NCI-H1694 treated with DMSO at 0.1 percent for 48 hours (cell line): Measurements from ENCODE around the gene TPST2.

Experiments
- DNase-seq: peaks from one replicate; lab custom pipeline; 2025; lab: John Stamatoyannopoulos, UW

Gene TPST2

GRCh38 chr22:26553056-26553752 lies 36.7 kb downstream of the TPST2 start:
- DNase-seq, result no peak

DNA sequence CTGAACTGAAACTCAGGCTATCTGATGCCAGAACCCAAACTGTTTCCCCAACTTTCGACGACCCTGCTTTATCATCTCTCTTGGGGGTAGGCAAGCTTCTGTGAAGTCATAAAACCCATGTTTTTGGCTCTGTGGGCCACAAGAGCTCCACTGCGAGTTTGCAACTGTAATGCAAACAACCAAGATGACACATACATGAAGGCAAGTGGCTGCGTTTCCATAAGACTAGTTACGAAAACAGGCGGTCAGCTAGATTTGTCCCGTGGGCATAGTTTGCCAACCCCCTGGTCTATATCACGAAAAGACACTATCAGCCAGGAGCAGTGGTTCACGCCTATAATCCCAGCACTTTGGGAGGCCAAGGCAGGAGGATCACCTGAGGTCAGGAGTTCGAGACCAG lies 37.5 kb downstream of the TPST2 start:
- DNase-seq, result no peak

- no peak for DNase-seq
These were observed 38.4 kb downstream of the TPST2 start for GRCh38 chr22:26551568-26551967.

GRCh38 chr22:26550498-26551033 lies 39.4 kb downstream of the TPST2 start:
- DNase-seq, result no peak

DNA sequence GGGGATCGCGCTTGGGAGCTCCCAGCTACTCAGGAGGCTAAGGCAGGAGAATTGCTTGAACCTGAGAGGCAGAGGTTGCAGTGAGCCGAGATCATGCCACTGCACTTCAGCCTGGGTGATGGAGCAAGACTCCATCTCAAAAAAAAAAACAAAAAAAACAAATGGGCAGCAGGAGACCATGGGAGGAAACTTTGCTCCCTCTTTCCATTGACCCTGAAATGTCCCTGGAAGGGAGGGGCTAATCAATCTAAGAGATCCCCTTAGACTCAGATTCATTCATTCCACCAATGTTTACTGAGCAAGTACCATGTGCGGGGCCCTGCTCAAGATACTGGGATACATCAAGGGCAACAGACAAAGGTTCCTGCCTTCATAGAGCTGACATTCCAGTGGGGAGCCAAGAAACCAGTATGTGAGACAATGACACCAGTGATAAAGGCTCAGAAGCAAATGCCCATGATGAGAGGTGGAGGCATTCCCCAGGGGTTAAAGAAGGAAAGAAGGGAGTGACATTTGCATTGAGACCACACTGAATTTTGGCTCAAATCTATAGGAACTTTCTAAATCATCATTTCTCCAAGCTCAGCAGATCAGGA lies 39.9 kb downstream of the TPST2 start:
- DNase-seq, result no peak

- DNase-seq, result no peak
These were observed 40.9 kb downstream of the TPST2 start for GRCh38 chr22:26548984-26549383.

GRCh38 chr22:26548303-26548702 lies 41.6 kb downstream of the TPST2 start:
- no peak for DNase-seq

DNA sequence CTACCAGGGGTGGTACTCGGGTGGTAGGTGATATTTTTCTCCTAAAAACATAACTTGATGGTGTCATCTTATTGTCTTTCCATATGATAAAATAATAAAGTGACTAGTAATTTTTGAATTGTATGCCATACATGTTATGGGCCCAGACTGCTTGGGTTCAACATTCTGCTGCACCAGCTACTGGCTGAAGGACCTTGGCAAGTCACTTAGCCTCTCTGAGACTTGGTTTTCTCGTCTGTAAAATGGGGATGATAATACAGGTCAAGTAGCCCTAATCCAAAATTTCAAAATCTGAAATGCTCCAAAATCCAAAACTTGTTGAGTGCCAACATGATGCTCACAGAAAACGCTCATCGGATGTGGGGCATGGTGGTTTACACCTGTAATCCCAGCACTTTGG lies 42.1 kb downstream of the TPST2 start:
- no peak for DNase-seq

DNA sequence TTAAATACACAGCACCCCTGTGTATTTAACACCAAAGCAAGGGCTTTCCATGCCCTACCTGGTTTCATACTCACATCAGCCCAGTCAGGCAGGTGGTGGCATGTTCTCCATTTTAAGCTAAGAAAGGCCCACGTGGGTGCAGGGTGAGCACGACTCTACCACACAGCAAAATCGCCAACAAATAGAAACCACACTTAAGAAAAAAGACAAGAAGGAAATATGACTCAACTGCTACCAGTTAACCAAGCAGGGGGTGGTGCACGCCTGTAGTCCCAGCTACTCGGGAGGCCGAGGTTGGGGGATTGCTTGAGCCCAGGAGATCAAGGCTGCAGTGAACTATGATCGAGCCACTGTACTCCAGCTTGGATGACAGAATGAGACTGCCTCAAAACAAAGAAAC lies 42.5 kb downstream of the TPST2 start:
- no peak for DNase-seq

GRCh38 chr22:26546282-26546681 lies 43.6 kb downstream of the TPST2 start:
- no peak for DNase-seq

DNA sequence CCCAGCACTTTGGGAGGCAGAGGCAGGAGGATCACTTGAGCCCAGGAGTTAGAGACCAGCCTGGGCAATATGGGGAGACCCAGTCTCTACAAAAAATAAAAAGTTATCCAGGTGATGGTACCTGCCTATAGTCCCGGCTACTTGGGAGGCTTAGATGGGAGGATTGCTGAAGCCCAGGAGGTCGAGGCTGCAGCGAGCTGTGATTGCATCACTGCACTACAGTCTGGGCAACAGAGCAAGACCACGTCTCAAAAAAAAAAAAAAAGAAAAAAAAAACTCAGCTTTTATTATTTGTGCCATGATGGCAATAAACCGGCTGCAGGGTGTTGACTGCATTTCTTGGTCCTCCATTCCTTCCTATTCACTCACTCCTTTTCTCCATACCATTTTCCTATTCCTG lies 44.1 kb downstream of the TPST2 start:
- DNase-seq, result no peak

DNA sequence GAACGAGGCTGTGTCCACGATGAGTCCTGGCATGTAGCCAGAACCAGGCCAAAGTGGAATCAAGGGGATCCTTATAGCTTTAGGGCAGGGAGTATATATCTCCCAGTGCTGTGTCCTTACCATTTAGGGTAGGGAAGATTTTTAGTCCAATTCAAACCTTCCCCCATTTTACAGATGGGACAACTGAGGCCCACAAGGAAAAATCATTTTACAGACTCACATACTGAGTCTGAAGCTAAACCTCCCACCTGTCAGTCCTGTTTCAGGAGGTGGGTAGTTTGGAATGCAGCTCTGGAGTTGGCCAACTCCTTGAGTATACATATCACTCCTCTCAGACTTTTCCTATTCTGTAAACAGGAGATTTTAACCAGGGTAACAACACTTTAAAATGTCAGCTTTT lies 44.5 kb downstream of the TPST2 start:
- DNase-seq, result no peak

DNA sequence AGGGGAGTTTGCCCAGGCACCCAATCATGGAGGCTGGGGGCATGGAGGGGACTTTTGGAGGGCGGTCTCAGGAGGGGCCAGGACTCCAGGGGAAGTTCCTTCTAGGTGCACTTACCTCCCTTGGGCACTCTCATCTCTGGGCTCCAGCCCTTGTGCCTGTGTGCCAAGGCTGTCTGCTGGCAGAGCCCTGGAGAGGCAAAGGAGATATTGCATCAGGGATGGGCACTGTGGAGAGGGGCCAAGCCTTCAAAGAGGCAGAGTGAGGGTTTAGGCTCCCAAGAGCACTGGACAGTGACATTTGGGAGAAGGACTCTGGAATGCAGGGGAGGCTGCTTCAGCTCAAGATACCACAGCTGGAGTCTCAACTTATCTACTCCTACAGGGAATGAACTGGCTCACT lies 45.4 kb downstream of the TPST2 start:
- DNase-seq, result no peak

GRCh38 chr22:26542831-26543230 lies 47.1 kb downstream of the TPST2 start:
- DNase-seq, result no peak

DNA sequence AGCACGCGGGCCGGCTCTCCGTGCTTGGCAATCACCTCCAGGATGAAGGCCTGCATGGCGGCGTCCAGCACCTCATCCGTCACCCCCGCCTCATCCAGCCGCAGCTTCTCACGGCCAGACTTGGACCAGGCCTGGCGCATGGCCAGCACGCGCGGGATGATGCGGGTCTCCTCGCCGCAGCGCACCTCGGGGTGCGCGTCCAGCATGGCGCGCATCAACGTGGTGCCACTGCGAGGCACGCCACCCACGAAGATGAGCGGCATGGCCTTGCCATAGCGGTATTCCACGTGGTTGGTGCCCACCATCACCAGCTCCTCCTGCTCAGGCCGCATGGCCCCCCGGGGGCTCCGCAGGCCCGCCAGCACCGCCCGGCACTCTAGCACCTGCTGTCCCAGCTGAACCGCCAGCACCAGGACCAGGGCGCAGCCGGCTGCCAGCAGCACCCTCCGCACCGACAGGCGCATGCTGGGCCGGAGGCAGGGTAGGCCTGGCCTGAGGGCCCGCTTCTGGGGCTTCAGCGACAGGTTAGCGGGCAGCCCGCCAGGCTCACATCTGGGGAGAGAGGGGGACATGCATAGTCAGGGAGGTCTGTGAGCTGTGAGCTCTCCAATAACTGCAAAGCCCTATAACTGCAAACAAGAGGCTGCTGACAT lies 48.6 kb downstream of the TPST2 start:
- no peak for DNase-seq

GRCh38 chr22:26540119-26540518 lies 49.8 kb downstream of the TPST2 start:
- no peak for DNase-seq

- DNase-seq, result no peak
These were observed 53.2 kb downstream of the TPST2 start for GRCh38 chr22:26536762-26537134.

GRCh38 chr22:26536056-26536761 lies 53.7 kb downstream of the TPST2 start:
- no peak for DNase-seq

GRCh38 chr22:26535603-26535908 lies 54.4 kb downstream of the TPST2 start:
- no peak for DNase-seq

- DNase-seq, result no peak
These were observed 54.9 kb downstream of the TPST2 start for GRCh38 chr22:26534874-26535602.

DNA sequence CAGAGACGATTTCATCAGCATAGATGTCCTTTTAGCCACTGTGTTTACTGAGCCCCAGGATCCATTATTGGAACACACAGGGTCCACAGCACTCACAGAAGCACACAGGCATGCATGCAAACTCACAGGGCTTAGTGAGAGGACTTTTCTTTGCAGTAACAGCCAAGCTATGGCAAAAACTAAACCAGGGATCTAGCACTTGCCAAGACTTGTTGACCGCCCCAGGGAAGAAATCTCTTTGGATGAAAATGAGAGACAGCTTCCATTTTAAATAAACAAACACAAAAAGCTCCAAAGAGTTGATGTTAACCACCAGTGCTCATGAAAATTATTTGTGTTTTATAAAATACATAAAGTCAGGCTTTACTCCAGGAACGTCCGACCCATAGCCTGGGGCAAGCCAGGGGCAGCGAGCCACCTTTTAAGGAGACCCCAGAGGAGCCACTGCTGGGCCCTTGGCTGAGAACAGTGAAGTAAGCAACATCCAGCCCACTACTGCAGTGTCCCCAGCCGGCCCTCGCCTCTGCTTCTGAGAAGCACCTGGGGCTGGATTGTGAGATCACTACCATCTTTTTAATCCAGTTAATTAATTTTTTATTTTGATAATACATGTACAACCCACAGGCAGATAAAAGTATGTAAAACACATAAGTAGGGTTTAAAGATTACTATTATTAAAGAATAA lies 55.6 kb downstream of the TPST2 start:
- no peak for DNase-seq

DNA sequence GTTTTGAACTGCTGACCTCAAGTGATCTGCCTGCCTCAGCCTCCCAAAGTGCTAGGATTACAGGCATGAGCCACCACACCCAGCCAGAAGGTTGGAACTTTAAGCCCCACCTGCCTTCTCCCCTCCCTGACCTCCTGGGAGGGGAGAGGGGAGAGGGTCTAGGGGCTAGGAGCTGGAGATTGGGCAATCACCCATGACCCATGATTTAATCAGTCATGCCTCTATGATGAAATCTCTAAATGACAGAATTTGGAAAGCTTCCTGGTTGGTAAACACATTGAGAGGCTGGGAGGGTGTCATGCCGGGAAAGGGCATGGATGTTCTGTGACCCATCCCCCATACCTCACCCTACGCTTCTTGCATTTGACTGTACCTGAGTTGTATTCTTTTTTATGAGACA lies 60.6 kb downstream of the TPST2 start:
- DNase-seq, result no peak
